Thymus (tissue), 11 donors: ENCODE data around the gene SLC24A5. TPM values are rescaled to one million over a fixed set of nuclear protein-coding genes. Genes with fewer than 3 reads are reported as not detected.

Experiments
- DNase-seq, 9 donors: peaks; one replicate each; pipeline ENCODE4 v3.0.0-alpha.2; 2013; ENCODE audit warnings: low spot score in 9 of 9, low read depth in 6 of 9, missing footprints in 1 of 9
- H3K27ac ChIP-seq, 2 donors: one replicate each; pipeline ENCODE4 v1.5.1; 2013; ENCODE audit warnings: control low read depth in 1 of 2, low read depth in 1 of 2, low read length in 1 of 2, mild to moderate bottlenecking in 1 of 2, moderate library complexity in 1 of 2
- H3K27me3 ChIP-seq, 2 donors: one replicate each; pipeline ENCODE4 v1.5.1; 2013; ENCODE audit warnings: low read length in 1 of 2; ENCODE audit not compliant: control insufficient read depth in 2 of 2, insufficient read depth in 1 of 2
- H3K36me3 ChIP-seq, 2 donors: one replicate each; pipeline ENCODE4 v1.5.1; 2013; ENCODE audit warnings: low read length in 1 of 2, mild to moderate bottlenecking in 1 of 2, moderate library complexity in 1 of 2; ENCODE audit not compliant: control insufficient read depth in 2 of 2, insufficient read depth in 2 of 2
- H3K4me1 ChIP-seq, 2 donors: one replicate each; pipeline ENCODE4 v1.5.1; 2013; ENCODE audit warnings: low read length in 2 of 2; ENCODE audit not compliant: control insufficient read depth in 2 of 2, insufficient read depth in 2 of 2
- H3K4me3 ChIP-seq, 2 donors: one replicate each; pipeline ENCODE4 v1.5.1; 2013; ENCODE audit warnings: low read length in 2 of 2, control low read depth in 1 of 2, mild to moderate bottlenecking in 1 of 2
- H3K9me3 ChIP-seq, 2 donors: one replicate each; pipeline ENCODE4 v1.5.1; 2013; ENCODE audit warnings: low read length in 1 of 2, mild to moderate bottlenecking in 1 of 2; ENCODE audit not compliant: control insufficient read depth in 2 of 2, insufficient read depth in 1 of 2
- WGBS: extraction: QIAGEN DNeasy Blood & Tissue Kit; methylation state at CpG from one replicate; pipeline ENCODE4 v1.1.7; 2013; 5-methylcytosine and 5-hydroxymethylcytosine counted together
- polyA plus RNA-seq: library from polyadenylated mRNA; stranded (reverse); fragments of 200-250 nt; gene quantifications from one replicate; pipeline ENCODE4 v1.2.3, GENCODE V29; 2013
- total RNA-seq: library from RNA; stranded (reverse); fragments of 120-200 nt; gene quantifications from one replicate; pipeline ENCODE4 v1.2.4, GENCODE V29; 2013
- donor health status: healthy.

Gene SLC24A5
- total and polyA plus RNA-seq, 2 donors, result 0.05 to 0.07 TPM

DNA sequence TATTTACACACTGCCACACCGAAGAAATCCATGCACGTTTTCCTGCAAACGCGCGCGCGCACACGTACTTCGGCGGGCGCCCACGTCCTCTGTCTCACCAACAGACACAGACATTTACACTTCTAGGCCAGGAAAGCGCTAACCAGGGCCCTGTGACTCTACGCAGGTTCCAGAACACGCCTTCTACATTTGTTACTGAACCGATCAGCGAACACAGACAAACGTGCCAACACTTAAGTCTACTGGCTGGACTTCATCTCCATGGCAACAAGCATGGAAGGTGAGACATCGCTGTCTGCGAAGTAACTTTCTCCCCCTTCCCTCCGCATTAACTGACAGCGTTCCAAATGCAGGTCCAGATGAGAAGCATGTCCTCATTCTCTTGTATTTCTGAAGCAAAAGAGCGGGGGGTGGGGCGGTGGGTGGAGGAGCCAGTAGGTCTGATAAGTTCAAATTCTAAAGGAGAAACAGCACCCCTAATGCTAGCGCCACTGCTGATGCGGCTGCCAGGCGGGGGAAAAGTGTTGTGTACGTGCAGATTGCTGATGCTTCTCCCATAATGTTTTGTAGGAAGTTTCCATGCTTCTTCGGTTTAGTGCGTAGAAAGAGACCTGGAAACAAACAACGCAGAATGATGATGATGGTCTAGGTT, 70.9 kb downstream of the SLC24A5 start, which contains the start of gene CTXN2:
Gene CTXN2 (plus strand): TSS at position 92 of the 652 bp plus-strand sequence. CDS start 9,636 bp downstream, outside the sequence.
- no peak for DNase-seq
- WGBS, result 17% methylated on average over 31 of the region's 31 CpGs
- H3K27me3 ChIP-seq, result peaks cover 0 to 14% of the 10 kb centered on the region in 2 donors
- H3K36me3 ChIP-seq, result no peaks in the 10 kb centered on the region
- no peak within 1 kb of the TSS for H3K27ac ChIP-seq
- H3K9me3 ChIP-seq, result no peaks in the 10 kb centered on the region
- no peak within 1 kb of the TSS for H3K4me3 ChIP-seq
- H3K4me1 ChIP-seq, result no peaks in the 10 kb centered on the region

Other genes with a start within 250 kb of the SLC24A5 start
- 11.8 TPM for gene MYEF2, start 57.3 kb downstream of the SLC24A5 start, total RNA-seq
- gene MYEF2, start 57.3 kb downstream of the SLC24A5 start, polyA plus RNA-seq, result 20.4 TPM
- not detected for gene CTXN2, start 70.7 kb downstream of the SLC24A5 start, total RNA-seq
- gene CTXN2, start 70.7 kb downstream of the SLC24A5 start, polyA plus RNA-seq, result not detected
- 0.05 TPM for gene SLC12A1, start 85.3 kb downstream of the SLC24A5 start, total RNA-seq
- 0.11 TPM for gene SLC12A1, start 85.3 kb downstream of the SLC24A5 start, polyA plus RNA-seq
- gene DUT, start 210.4 kb downstream of the SLC24A5 start, total RNA-seq, result 189 TPM
- gene DUT, start 210.4 kb downstream of the SLC24A5 start, polyA plus RNA-seq, result 178 TPM